MG63 (cell line): ENCODE results near the gene GJD3. TPM values are rescaled to one million over a fixed set of nuclear protein-coding genes. Genes with fewer than 3 reads are reported as not detected.

Source experiments
- DNase-seq: peaks from one replicate; pipeline ENCODE4 v3.0.0-alpha.2; 2020
- H3K27me3 ChIP-seq: fragments of 250-450 bp; sonication (Bioruptor Pico); 2 replicates; pipeline ENCODE4 v1.5.1; 2020; ENCODE audit warnings: mild to moderate bottlenecking, moderate library complexity
- H3K36me3 ChIP-seq: fragments of 250-450 bp; sonication (Bioruptor Pico); 2 replicates; pipeline ENCODE4 v1.5.1; 2020; ENCODE audit warnings: mild to moderate bottlenecking, moderate library complexity
- H3K4me3 ChIP-seq: fragments of 250-450 bp; sonication (Bioruptor Pico); 2 replicates; pipeline ENCODE4 v1.5.1; 2020; ENCODE audit warnings: mild to moderate bottlenecking, moderate library complexity
- H3K9me3 ChIP-seq: fragments of 250-450 bp; sonication (Bioruptor Pico); 2 replicates; pipeline ENCODE4 v1.5.1; 2020; ENCODE audit warnings: mild to moderate bottlenecking, moderate library complexity
- total RNA-seq: library from RNA; depleted of rRNA; stranded (reverse); fragments of >200 nt; shearing (Covaris generic); gene quantifications from 2 replicates; pipeline ENCODE4 v1.2.3, GENCODE V29; 2014; ENCODE audit warnings: low replicate concordance; rRNA removed

Gene GJD3
- total RNA-seq, 1 experiment from 2014 or later: not detected

DNA sequence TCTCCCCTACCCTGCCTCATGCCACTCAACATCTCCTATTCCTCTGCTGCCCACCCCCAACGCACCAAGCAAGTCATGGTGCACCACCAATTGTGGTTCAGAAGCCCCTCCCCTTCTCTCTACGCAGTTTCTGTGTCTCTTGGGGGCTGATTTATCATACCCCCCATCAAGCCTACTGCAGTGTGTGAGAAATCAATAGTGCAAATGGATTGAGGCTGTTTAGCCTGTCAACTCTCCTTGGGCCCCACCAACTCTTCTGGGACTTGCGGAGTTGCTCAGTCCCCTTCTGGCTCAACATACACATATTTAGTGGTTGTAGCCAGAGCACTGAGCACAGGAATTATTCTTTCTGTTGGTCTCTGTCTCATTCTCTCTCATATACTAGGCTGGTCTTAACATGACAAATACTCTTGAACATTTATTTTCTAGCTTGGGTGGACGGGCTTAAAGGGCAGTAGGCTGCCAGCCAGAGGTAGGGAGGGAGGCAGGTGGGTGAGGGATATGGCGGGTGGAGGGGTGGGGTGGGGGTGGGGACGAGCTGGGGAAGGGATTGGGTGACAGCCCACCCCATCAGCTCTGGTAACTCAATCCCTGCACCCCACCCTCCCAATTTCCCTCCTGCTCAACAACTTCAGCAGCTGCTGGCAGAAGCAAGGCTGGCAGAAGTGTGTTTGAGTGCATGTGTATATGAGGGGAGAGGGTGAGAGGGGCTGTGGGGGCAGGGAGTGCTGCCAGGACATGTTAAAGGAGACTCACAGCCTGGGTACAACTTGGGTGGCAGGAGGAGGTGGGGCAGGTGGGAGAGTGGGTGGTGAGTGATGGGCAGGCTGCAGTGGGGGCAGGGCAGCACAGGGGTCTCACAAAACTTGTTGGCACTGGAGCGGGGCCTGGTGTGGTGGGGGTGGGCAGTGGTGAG, 50.6 kb downstream of the GJD3 start:
- no peaks in the 10 kb centered on the region for H3K36me3 ChIP-seq
- H3K9me3 ChIP-seq: no peaks in the 10 kb centered on the region
- H3K27me3 ChIP-seq: no peaks in the 10 kb centered on the region
- peak; percentile 66 for DNase-seq
- H3K4me3 ChIP-seq: no peak overlapping the region

Other genes with a start within 250 kb of the GJD3 start
- 44.9 and 53.4 TPM in 2 replicates for gene MSL1, start 242.8 kb downstream of the GJD3 start, total RNA-seq
- 50.2 and 63.6 TPM in 2 replicates for gene CASC3, start 224.2 kb downstream of the GJD3 start, total RNA-seq
- gene RAPGEFL1, start 187.3 kb downstream of the GJD3 start, total RNA-seq: 0.27 and 2.0 TPM in 2 replicates
- 5.5 and 7.4 TPM in 2 replicates for gene WIPF2, start 145.4 kb downstream of the GJD3 start, total RNA-seq
- 31.1 and 111 TPM in 2 replicates for gene CDC6, start 76.9 kb downstream of the GJD3 start, total RNA-seq
- 8.9 and 11.2 TPM in 2 replicates for gene RARA, start 55.6 kb downstream of the GJD3 start, total RNA-seq
- gene TOP2A, start 53.2 kb upstream of the GJD3 start, total RNA-seq: 138 and 187 TPM in 2 replicates
- gene IGFBP4, start 78.7 kb upstream of the GJD3 start, total RNA-seq: 7.9 and 12.4 TPM in 2 replicates
- not detected in 2 replicates for gene TNS4, start 136.9 kb upstream of the GJD3 start, total RNA-seq
- not detected in 2 replicates for gene CCR7, start 200.7 kb upstream of the GJD3 start, total RNA-seq